Tibial nerve (tissue), 4 donors: ENCODE data around the gene SEMA6B. TPM values are rescaled to one million over a fixed set of nuclear protein-coding genes. Genes with fewer than 3 reads are reported as not detected.

Source experiments
- DNase-seq, 2 donors: peaks; one replicate each; pipeline ENCODE4 v3.0.0-alpha.2; 2019; ENCODE audit warnings: low spot score in 2 of 2
- H3K27ac ChIP-seq, 4 donors: fragments of 200-600 bp; sonication (generic) in 3 of 4; one replicate each; pipeline ENCODE4 v1.5.1; 2017 to 2019; ENCODE audit warnings: mild to moderate bottlenecking in 1 of 4
- H3K27me3 ChIP-seq, 2 donors: fragments of 200-600 bp; sonication (generic) in 1 of 2; one replicate each; pipeline versions ENCODE4 v1.5.1 to v1.6.0; 2017 to 2019
- H3K36me3 ChIP-seq, 3 donors: fragments of 200-600 bp; sonication (generic); one replicate each; pipeline ENCODE4 v1.5.1; 2018 to 2019
- H3K4me1 ChIP-seq, 4 donors: fragments of 200-600 bp; sonication (generic) in 3 of 4; one replicate each; pipeline ENCODE4 v1.5.1; 2017 to 2019
- H3K4me3 ChIP-seq, 4 donors: fragments of 200-600 bp; sonication (generic) in 3 of 4; one replicate each; pipeline ENCODE4 v1.5.1; 2017 to 2019; ENCODE audit warnings: mild to moderate bottlenecking in 1 of 4, moderate library complexity in 1 of 4
- H3K9me3 ChIP-seq, 4 donors: fragments of 200-600 bp; sonication (generic) in 3 of 4; one replicate each; pipeline ENCODE4 v1.5.1; 2017 to 2019
- EP300 ChIP-seq, 2 donors: sonication (generic); formaldehyde crosslinking; IDR thresholded peaks; one replicate each; pipeline ENCODE4 v1.6.1; 2017; ENCODE audit warnings: antibody characterized with exemption in 2 of 2, mild to moderate bottlenecking in 1 of 2
- POLR2A ChIP-seq, 2 donors: fragments of 450-650 bp; IDR thresholded peaks; one replicate each; pipeline ENCODE4 v1.6.1; 2017; ENCODE audit warnings: antibody characterized with exemption in 2 of 2, mild to moderate bottlenecking in 2 of 2, moderate library complexity in 2 of 2
- WGBS, 2 donors: methylation state at CpG; one replicate each; pipeline ENCODE4 v1.1.5; 2018; 5-methylcytosine and 5-hydroxymethylcytosine counted together
- total RNA-seq, 4 donors: library from RNA; depleted of rRNA; stranded (reverse); fragments of >200 nt; gene quantifications; one replicate each; pipeline ENCODE4 v1.1.0, GENCODE V29; 2016
- TF ChIP-seq, protein P1 (sequence below), 5 experiments: fragments of 200-600 bp in 3 of 5; fragments of 450-650 bp in 2 of 5; sonication (generic) in 3 of 5; IDR thresholded peaks; one replicate each; pipeline ENCODE4 v1.5.1; 2016 to 2019; ENCODE audit warnings: antibody characterized with exemption in 5 of 5, mild to moderate bottlenecking in 3 of 5, moderate library complexity in 2 of 5

SEMA6B gene
- total RNA-seq, 4 donors from 2014 or later, result 1.5 to 18.6 (median 7.4) TPM

DNA sequence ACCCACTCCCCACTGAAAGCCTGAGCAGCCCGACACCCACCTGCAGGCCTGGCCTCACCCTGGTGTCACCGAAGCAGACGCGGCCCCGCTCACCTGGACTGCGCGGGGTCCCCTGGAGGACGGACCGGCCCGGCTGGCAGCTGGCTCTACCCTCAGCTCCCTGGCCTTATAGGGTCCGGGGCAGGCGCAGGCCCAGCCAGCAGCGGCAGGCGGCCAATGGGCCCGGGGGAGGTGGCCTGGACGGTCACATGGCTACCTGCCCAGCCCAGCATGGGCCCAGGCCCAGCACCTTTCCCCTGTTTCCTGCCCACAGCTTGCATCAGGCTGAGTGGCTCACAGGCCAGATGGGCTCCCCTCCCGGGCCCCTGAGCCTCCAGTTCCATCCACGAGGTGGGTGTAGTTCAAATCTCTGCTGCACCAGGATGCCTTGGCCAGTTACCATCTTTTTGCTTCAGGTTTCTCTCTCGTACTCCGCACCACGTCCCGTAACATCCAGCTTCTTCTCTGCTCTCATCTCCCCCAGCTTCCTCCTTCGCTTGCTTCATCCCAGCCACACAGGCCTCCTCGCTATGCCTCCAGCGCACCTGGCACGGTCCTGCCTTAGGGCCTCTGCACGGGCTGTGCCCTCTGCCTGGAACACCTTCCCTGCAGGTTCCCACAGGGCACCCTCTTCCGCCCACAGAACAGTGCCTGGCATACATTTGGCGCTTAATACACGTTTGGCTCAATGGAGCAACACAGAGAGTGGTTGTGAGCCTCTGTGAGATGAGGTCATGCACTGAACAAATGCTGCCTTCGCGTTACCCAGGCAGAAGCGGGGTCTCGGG is 40.9 kb downstream of the SEMA6B start, which contains the start of gene PLIN4:
TSS of gene PLIN4 (minus strand) at position 142 of the 827 bp plus-strand sequence. CDS start 214 bp downstream, outside the sequence.
- H3K9me3 ChIP-seq, result no peaks in the 10 kb centered on the region
- H3K4me3 ChIP-seq, result no peak within 1 kb of the TSS
- no peaks in the 10 kb centered on the region for H3K36me3 ChIP-seq
- peak within 1 kb of the TSS in 1 of 4 donors; percentile 3 for H3K27ac ChIP-seq
- peaks cover 0 to 14% (median 0%) of the 10 kb centered on the region in 4 donors for H3K4me1 ChIP-seq
- peaks cover 0 to 36% of the 10 kb centered on the region in 2 donors for H3K27me3 ChIP-seq
- peak in 1 of 2 donors; percentile 30 for TF ChIP-seq EP300 (IDR thresholded peaks at IDR 0.05)
- TF ChIP-seq POLR2A (IDR thresholded peaks at IDR 0.05), result no peak
- TF ChIP-seq, protein P1, sequence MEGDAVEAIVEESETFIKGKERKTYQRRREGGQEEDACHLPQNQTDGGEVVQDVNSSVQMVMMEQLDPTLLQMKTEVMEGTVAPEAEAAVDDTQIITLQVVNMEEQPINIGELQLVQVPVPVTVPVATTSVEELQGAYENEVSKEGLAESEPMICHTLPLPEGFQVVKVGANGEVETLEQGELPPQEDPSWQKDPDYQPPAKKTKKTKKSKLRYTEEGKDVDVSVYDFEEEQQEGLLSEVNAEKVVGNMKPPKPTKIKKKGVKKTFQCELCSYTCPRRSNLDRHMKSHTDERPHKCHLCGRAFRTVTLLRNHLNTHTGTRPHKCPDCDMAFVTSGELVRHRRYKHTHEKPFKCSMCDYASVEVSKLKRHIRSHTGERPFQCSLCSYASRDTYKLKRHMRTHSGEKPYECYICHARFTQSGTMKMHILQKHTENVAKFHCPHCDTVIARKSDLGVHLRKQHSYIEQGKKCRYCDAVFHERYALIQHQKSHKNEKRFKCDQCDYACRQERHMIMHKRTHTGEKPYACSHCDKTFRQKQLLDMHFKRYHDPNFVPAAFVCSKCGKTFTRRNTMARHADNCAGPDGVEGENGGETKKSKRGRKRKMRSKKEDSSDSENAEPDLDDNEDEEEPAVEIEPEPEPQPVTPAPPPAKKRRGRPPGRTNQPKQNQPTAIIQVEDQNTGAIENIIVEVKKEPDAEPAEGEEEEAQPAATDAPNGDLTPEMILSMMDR (IDR thresholded peaks at IDR 0.05), result no peak
- 62 to 68% methylated on average over 28 to 29 of the region's 34 CpGs for WGBS, 2 donors
- DNase-seq, result no peak

GRCh38 chr19:4517451-4518057 is 41.9 kb downstream of the SEMA6B start:
- DNase-seq, result no peak
- Histone ChIP-seq H3K27ac (no peak overlapping the region), H3K4me3 (no peak overlapping the region), H3K36me3 (no peaks in the 10 kb centered on the region), H3K4me1 (peaks cover 0 to 14% (median 0%) of the 10 kb centered on the region in 4 donors), H3K27me3 (peaks cover 0 to 36% of the 10 kb centered on the region in 2 donors), H3K9me3 (no peaks in the 10 kb centered on the region)
- TF ChIP-seq EP300 (IDR thresholded peaks at IDR 0.05), result no peak
- TF ChIP-seq, protein P1 (IDR thresholded peaks at IDR 0.05), result no peak
- no peak for TF ChIP-seq POLR2A (IDR thresholded peaks at IDR 0.05)
- 78 to 84% methylated on average over 9 to 13 of the region's 24 CpGs for WGBS, 2 donors

DNA sequence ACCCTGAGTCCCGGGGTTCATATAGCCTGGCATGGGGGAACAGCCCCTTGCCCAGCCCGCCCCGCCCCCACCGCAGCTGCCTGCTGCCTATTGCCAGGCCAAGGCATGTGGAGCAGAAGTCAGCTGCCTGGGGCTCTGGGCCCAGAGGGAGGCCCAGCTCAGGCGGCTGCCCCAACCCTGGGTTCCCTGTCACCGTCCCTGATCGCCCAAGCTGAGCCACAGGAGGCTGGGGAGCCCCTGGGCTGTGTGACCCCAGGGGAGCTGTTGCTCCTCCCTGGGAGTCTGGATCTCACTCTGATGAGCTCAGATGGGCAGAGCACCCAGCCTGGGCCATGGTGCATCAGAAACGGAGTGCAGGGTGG is 42.6 kb downstream of the SEMA6B start:
- 35 to 59% methylated on average over 4 to 5 of the region's 8 CpGs for WGBS, 2 donors
- H3K4me3 ChIP-seq, result no peak overlapping the region
- H3K36me3 ChIP-seq, result no peaks in the 10 kb centered on the region
- DNase-seq, result no peak
- H3K9me3 ChIP-seq, result no peaks in the 10 kb centered on the region
- H3K27ac ChIP-seq, result no peak overlapping the region
- peaks cover 0 to 14% (median 0%) of the 10 kb centered on the region in 4 donors for H3K4me1 ChIP-seq
- no peak for TF ChIP-seq POLR2A (IDR thresholded peaks at IDR 0.05)
- TF ChIP-seq, protein P1 (IDR thresholded peaks at IDR 0.05), result no peak
- peaks cover 0 to 36% of the 10 kb centered on the region in 2 donors for H3K27me3 ChIP-seq

DNA sequence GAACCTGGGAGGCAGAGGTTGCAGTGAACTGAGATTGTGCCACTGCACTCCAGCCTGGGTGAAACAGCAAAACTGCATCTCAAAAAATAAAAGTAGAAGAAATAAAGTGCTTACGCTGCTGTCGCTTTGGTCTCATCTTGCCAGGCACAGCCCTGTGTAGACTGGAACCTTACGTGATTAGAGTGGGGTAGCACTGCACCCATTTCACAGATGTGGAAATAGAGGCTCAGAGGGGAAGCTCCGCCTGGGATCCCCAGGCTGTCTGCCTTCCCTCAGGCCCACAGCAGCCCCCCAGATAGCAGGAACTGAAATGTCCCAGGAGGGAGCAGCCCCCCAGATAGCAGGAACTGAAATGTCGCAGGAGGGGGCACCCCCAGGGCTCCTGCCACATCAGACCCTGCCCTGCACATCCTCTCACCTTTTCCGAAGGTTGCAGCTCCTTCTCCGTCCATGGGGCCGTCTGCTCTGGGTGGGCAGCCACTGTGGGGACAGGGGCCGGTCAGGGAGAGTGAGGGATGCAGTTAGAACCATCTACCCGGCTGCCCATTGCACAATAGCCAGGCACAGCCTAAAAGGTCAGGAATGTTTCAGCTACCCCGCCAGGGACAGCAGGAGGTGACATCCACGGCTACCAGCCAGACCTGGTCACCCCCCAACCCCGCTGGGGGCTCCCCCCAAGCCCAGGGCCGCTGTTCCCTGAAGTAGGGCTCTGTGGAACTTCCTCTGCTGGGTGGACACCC is 43.1 kb downstream of the SEMA6B start:
- Histone ChIP-seq H3K4me1 (peaks cover 0 to 14% (median 0%) of the 10 kb centered on the region in 4 donors), H3K9me3 (no peaks in the 10 kb centered on the region), H3K4me3 (no peak overlapping the region), H3K36me3 (no peaks in the 10 kb centered on the region), H3K27me3 (peaks cover 0 to 36% of the 10 kb centered on the region in 2 donors), H3K27ac (no peak overlapping the region)
- WGBS, 2 donors, result 63 to 67% methylated on average over 9 to 14 of the region's 14 CpGs
- no peak for DNase-seq
- TF ChIP-seq, protein P1 (IDR thresholded peaks at IDR 0.05), result no peak
- TF ChIP-seq EP300 (IDR thresholded peaks at IDR 0.05) (no peak), POLR2A (IDR thresholded peaks at IDR 0.05) (no peak)
